Hindlimb muscle (tissue), 1 donor: ENCODE results near the gene NELFA. TPM values are rescaled to one million over a fixed set of nuclear protein-coding genes. Genes with fewer than 3 reads are reported as not detected.

Source experiments
- DNase-seq: peaks from one replicate; pipeline ENCODE4 v3.0.0-alpha.2; 2013
- polyA plus RNA-seq: library from polyadenylated mRNA; unstranded; fragments of 120-200 nt; gene quantifications from one replicate; pipeline ENCODE4 v1.2.1, GENCODE V29; 2013; ENCODE audit not compliant: insufficient read length

Gene NELFA
- polyA plus RNA-seq, 1 donor = 28.3 TPM

- DNase-seq = no peak
Measured at GRCh38 chr4:1981251-1982058, 27.3 kb downstream of the NELFA start.

DNA sequence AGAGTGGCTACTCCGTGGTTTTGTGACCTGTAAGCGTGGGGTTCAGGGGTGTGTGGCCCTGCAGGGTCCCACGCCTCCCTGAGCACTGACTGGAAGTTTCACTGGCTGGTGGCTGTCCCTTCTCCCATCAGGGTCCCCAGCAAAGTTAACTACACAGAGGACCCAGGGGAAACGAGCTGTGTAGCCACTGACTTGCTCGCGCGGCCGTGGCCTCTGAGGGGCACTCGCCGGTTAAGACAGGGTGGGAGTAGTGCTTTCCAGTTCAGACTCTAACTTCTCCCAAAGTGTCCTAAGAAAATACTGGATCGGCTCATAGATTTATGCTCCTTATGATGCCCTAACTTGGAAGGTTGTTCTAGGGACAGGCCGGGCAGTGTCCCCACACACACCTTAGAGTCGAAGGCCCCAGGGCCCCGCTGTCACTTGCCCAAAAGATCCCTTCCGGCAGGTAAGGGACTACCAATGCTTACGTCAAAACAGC is 28.2 kb downstream of the NELFA start:
- DNase-seq = no peak

GRCh38 chr4:1979477-1980196 is 29.1 kb downstream of the NELFA start:
- no peak for DNase-seq

DNA sequence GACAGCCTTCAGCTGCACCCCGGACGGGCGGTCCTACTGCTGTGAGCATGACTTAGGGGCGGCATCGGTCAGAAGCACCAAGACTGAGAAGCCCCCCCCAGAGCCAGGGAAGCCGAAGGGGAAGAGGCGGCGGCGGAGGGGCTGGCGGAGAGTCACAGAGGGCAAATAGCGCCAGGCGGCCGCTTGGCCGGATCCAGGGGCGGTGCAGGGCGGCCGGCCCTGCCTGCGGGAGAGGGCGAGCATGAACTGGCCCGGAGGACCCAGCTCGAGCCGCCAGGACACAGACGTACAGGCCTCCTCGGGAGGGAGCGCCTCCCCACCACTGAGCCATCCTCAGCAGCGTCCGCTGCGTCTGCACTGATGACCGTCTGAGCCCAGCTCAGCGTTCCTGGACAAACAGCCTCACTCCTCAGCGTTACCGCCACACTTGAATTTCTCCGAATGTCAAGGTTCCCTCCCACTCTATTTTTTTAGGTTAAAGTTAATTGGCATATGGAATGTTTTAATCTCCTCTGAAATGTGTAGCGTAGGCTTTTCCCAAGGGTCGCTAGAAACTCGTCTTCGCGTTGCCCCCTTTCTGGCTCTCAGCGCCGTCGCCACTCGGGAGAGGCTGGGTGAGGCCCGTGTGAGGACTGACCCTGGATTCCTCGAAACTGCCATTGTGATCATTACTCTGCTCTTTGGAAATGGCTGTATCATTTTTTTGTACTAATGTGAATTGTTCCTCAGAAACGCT is 29.9 kb downstream of the NELFA start:
- no peak for DNase-seq

DNA sequence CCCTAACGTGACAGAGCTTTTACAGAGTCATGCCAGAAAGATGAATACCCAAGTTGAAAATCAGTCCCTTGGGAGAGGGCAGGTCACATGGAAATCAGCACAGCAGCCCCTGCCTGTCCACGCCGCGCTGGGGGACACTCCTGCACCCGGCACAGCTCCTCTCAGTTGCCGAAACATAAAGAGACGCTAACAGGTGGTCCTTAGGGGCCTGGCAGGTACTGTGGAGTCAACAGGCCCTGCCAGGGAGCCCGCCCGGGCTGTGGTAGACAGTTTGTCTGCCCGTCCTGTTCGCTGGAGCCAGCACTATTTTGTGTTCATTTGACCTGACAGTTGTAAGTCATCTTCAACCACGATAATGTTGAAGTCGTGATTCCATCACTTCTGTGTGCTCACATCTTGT is 30.5 kb downstream of the NELFA start:
- no peak for DNase-seq

- no peak for DNase-seq
Measured at GRCh38 chr4:1976416-1977352, 32.1 kb downstream of the NELFA start.

- DNase-seq = no peak
Measured at GRCh38 chr4:1975880-1976279, 32.9 kb downstream of the NELFA start.

GRCh38 chr4:1975391-1975801 is 33.4 kb downstream of the NELFA start:
- DNase-seq = no peak

DNA sequence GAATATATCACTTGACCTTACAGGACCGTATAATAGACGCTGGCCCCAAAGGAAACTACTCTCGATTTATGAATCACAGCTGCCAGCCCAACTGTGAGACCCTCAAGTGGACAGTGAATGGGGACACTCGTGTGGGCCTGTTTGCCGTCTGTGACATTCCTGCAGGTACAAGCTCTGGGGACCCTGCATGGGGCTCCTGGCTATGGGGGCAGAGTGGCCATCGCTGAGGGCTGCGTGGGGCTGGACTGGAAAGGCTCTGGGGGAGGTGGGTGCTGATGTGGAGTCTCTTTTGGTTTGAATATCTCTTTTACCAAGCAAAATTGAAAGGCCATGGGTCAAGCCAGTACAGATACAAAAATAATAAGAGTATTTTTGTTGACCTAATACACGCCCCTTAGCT is 33.9 kb downstream of the NELFA start:
- DNase-seq = no peak

DNA sequence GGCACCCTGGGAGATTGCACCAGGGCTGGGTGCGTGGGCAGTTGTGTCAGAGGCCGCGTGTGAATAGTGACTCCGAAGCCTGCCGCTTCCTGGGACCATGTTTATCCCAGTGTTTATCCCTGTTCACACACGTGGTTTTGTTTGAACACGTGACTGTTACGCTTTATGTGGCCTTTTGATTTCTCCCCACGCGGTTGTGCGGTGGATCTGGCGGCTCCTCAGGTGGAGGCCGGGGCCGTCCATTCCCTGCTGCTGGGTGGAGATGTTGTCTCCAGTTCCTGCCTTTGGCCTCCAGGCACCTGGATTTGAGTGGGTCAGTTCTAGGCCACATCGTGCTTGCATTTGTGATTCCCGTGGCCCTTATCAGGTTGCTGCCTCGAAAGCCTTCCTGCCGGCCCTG is 35.1 kb downstream of the NELFA start:
- DNase-seq = no peak

GRCh38 chr4:1973218-1973617 is 35.6 kb downstream of the NELFA start:
- DNase-seq = no peak

GRCh38 chr4:1972414-1972813 is 36.4 kb downstream of the NELFA start:
- no peak for DNase-seq

- no peak for DNase-seq
Measured at GRCh38 chr4:1971456-1972200, 37.1 kb downstream of the NELFA start.

GRCh38 chr4:1970926-1971325 is 37.8 kb downstream of the NELFA start:
- no peak for DNase-seq

DNA sequence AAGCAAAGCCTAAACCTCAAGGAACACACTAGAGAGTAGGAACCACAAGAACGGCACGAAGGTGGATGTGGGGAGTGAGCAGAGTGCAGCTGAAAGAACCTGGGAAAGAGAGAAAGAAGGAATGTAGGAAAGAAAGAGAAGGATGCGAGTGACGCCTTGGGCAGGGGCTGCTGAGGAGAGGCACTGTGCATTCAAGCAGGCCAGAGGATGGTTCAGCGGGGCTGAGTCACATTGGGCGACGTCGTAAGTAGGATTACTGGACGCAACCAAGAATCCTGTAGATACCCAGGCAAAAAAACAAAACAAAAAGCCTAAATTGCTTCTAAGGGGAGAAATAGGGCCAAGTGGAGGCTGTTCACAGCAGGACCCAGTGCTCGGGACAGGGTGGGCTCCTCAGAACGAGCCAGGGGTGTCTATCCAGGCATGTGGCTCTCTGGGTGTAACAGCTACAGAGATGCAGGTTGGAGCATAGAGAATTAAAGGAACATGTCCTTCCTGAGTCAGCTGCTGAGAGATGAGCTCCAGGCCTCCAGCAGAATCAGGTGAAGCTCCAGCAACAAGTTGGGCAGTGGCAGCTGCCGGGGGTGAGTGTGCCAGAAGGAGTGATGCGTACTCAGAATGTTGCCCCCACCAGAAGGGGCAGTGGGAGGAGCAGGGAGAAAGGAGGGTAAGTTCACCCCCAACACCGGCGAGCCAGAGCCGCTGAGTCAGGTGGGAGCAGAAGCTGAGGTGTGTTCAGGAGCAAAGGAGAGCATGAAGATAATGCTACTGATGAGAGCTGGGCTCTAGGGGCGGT is 38.6 kb downstream of the NELFA start:
- DNase-seq = no peak

DNA sequence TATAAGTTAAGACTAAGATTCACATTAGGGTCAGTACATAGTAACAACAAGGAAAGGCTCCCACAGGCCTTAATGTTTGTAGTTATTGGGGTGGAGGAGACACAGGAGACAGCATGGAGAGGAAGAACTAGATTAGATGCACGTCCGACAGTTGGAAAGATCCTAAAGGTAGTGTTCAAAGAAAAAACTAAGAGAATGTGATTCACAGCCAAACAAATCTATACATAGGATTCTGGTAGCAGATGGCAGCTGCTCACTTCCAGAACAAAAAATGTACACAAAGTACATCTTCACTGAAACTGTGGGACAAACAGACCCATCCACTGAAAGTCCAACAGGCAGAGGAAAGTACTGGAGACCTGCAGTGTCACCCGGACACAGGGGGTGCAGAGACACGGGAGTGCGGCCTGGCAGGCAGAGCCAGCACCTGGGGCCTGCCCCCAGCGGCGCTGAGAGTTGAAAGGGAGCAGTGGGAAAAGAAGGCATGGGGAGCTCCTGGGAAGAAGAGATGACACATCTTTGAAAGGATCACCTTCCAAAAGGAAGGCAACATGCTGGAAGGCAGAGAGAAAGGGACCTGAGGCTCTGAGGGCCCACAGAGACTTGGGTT is 40.0 kb downstream of the NELFA start:
- DNase-seq = no peak

- no peak for DNase-seq
Measured at GRCh38 chr4:1967512-1968149, 41.1 kb downstream of the NELFA start.

- DNase-seq = no peak
Measured at GRCh38 chr4:1964971-1965370, 43.8 kb downstream of the NELFA start.

DNA sequence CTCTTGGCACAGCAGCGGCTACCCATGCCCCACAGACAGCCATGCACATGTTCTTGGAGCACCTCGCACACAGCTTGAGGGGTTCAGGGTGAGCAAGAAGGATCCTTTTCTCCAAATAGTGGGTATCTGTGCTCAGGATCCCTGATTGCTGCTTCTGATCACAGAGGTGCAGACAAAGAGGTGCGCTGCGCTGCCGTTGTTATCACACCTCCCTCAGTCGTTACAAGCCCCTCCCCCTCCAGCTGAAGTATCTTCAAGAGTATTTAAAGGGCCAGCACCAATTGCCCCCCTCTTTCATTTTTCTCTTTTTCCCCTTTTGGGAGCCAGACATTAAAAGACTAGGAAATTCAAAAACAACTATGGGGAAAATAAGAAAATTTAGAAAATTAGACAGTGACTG is 44.3 kb downstream of the NELFA start:
- DNase-seq = no peak

DNA sequence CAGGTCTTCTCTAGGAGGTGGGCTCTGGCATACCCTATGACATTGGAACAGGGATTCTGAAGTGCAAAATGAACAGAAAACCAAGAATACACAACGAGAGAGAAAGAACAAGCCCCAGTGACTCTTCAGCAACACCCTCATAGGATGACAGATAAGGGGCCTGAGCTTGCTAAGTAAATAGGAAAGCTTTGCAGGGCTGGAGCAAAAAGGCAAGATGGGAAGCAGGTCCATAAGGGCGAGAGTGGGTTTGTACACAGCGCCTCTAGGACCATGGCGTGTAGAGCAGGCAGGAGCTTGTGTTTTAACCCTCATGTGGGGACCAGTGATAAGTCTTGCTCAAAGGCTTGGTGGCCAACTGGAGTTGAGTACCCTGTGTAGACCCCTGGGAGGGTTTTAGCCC is 45.8 kb downstream of the NELFA start:
- DNase-seq = no peak
